B cell (primary cell): Measurements from ENCODE around the gene LGSN. TPM values are rescaled to one million over a fixed set of nuclear protein-coding genes. Genes with fewer than 3 reads are reported as not detected.

ENCODE experiments used
- ATAC-seq: fragments of 200-7000 bp; cut with Tn5 transposase; one replicate; pipeline ENCODE4 v1.10.0; 2021; ENCODE audit warnings: low read depth, mild to moderate bottlenecking, moderate number of reproducible peaks, moderate library complexity
- CTCF ChIA-PET: fragments of 350-600 bp; sonication (Branson Sonifier 250); formaldehyde crosslinking; loops from one replicate; lab custom pipeline; 2021; ENCODE audit warnings: antibody characterized with exemption, inconsistent platforms; lab: Charles Lee
- POLR2A ChIA-PET: fragments of 350-600 bp; sonication (Branson Sonifier 250); formaldehyde crosslinking; loops from one replicate; lab custom pipeline; 2021; ENCODE audit warnings: antibody characterized with exemption; lab: Charles Lee
- DNase-seq: peaks from one replicate; pipeline ENCODE4 v3.0.0; 2013
- H2AFZ ChIP-seq: 2 replicates; pipeline ENCODE4 v1.6.1; 2012; ENCODE audit warnings: mild to moderate bottlenecking, low read depth, low read length; ENCODE audit not compliant: insufficient read depth, poor library complexity, severe bottlenecking
- H3K27ac ChIP-seq, 2 donors: 1 replicate in 1 of 2; 2 replicates in 1 of 2; pipeline ENCODE4 v1.5.1; 2012 to 2013; ENCODE audit warnings: low read length in 2 of 2, mild to moderate bottlenecking in 2 of 2, moderate library complexity in 1 of 2
- H3K27me3 ChIP-seq, 4 experiments: fragments of 200-600 bp in 1 of 4; sonication (generic) in 1 of 4; replicated peaks in 1 of 4; 1 replicate in 2 of 4; 2 replicates in 2 of 4; pipeline versions ENCODE4 v1.6.1 to v1.7.0; 2013 to 2016; ENCODE audit warnings: low read length in 3 of 4, mild to moderate bottlenecking in 2 of 4, mixed read lengths in 1 of 4, moderate library complexity in 1 of 4; ENCODE audit not compliant: insufficient read depth in 4 of 4, control insufficient read depth in 3 of 4; ENCODE audit errors: control extremely low read depth in 1 of 4
- H3K36me3 ChIP-seq, 2 experiments: replicated peaks in 1 of 2; 1 replicate in 1 of 2; 2 replicates in 1 of 2; pipeline versions ENCODE4 v1.6.1 to v1.7.1; 2013; ENCODE audit warnings: low read length in 1 of 2; ENCODE audit not compliant: insufficient read depth in 2 of 2, control insufficient read depth in 1 of 2; ENCODE audit errors: control extremely low read depth in 1 of 2, extremely low read depth in 1 of 2
- H3K4me1 ChIP-seq, 2 donors: fragments of 200-600 bp in 1 of 2; sonication (generic) in 1 of 2; 1 replicate in 1 of 2; 2 replicates in 1 of 2; pipeline versions ENCODE4 v1.5.1 to v1.6.1; 2013 to 2017; ENCODE audit warnings: low read length in 2 of 2; ENCODE audit not compliant: control insufficient read depth in 2 of 2, insufficient read depth in 2 of 2
- H3K4me2 ChIP-seq: replicated peaks from 2 replicates; pipeline ENCODE3; 2012; ENCODE audit warnings: mild to moderate bottlenecking, low read depth, low read length; ENCODE audit not compliant: poor library complexity, severe bottlenecking
- H3K4me3 ChIP-seq, 5 experiments: fragments of 200-600 bp in 1 of 5; sonication (generic) in 1 of 5; 1 replicate in 3 of 5; 2 replicates in 2 of 5; pipeline versions ENCODE4 v1.5.1 to v1.7.0; 2011 to 2016; ENCODE audit warnings: low read length in 4 of 5, mild to moderate bottlenecking in 4 of 5, low read depth in 2 of 5, control low read depth in 1 of 5, moderate library complexity in 1 of 5; ENCODE audit not compliant: insufficient read depth in 1 of 5; ENCODE audit errors: control extremely low read depth in 1 of 5, extremely low read depth in 1 of 5
- H3K79me2 ChIP-seq: fragments of 200-600 bp; sonication (generic); one replicate; pipeline ENCODE4 v1.6.0; 2016; ENCODE audit warnings: low read length; ENCODE audit not compliant: control insufficient read depth, insufficient read depth
- H3K9ac ChIP-seq: fragments of 200-600 bp; sonication (generic); 2 replicates; pipeline ENCODE4 v1.6.1; 2017; ENCODE audit warnings: mild to moderate bottlenecking, low read length, moderate library complexity
- H3K9me3 ChIP-seq, 3 donors: one replicate each; pipeline versions ENCODE4 v1.6.1 to v1.7.1; 2013; ENCODE audit warnings: low read length in 2 of 3; ENCODE audit not compliant: control insufficient read depth in 2 of 3, insufficient read depth in 1 of 3; ENCODE audit errors: control extremely low read depth in 1 of 3
- H4K20me1 ChIP-seq: 2 replicates; pipeline ENCODE4 v1.6.0; 2012; ENCODE audit warnings: mild to moderate bottlenecking, low read length; ENCODE audit not compliant: insufficient read depth, control insufficient read depth, poor library complexity, severe bottlenecking
- H3K27ac Mint-ChIP-seq: one replicate; pipeline ENCODE4 v1.8.0; 2021; ENCODE audit warnings: mixed read lengths
- H3K27me3 Mint-ChIP-seq: one replicate; pipeline ENCODE4 v1.8.0; 2021; ENCODE audit warnings: mixed read lengths
- H3K4me1 Mint-ChIP-seq: one replicate; pipeline ENCODE4 v1.8.0; 2021; ENCODE audit warnings: mixed read lengths
- H3K4me3 Mint-ChIP-seq: one replicate; pipeline ENCODE4 v1.8.0; 2021; ENCODE audit warnings: mixed read lengths
- H3K9me3 Mint-ChIP-seq: one replicate; pipeline ENCODE4 v1.8.0; 2022; ENCODE audit warnings: mixed read lengths; ENCODE audit not compliant: insufficient read depth
- EZH2 ChIP-seq: IDR thresholded peaks from 2 replicates; pipeline ENCODE4 v1.6.1; 2012; ENCODE audit warnings: borderline replicate concordance, low read depth, mild to moderate bottlenecking, moderate library complexity, low read length; ENCODE audit not compliant: insufficient read depth, poor library complexity, severe bottlenecking
- WGBS: methylation state at CpG from one replicate; pipeline ENCODE4 v1.1.5; 2013; ENCODE audit warnings: missing lambda C conversion rate; ENCODE audit not compliant: insufficient coverage; 5-methylcytosine and 5-hydroxymethylcytosine counted together
- intact Hi-C: fragments of 100-400 bp; cut with micrococcal nuclease; formaldehyde crosslinking; loops from one replicate; pipeline ENCODE4 v1.10.0; 2022
- polyA plus RNA-seq: library from polyadenylated mRNA; depleted of rRNA; stranded (reverse); fragments of >200 nt; gene quantifications from 2 replicates; pipeline ENCODE4 v1.2.3, GENCODE V29; 2012
- total RNA-seq, 2 donors: library from RNA; stranded (reverse); fragments of 120-200 nt in 1 of 2; gene quantifications; 1 replicate in 1 of 2; 2 replicates in 1 of 2; pipeline versions ENCODE4 v1.2.3 to v1.2.4, GENCODE V29; 2013 to 2022
- TF ChIP-seq, protein P1 (sequence below): fragments of 200-600 bp; IDR thresholded peaks from one replicate; pipeline ENCODE4 v1.8.0; 2022; ENCODE audit warnings: antibody characterized with exemption, mild to moderate bottlenecking

LGSN gene
- total and polyA plus RNA-seq, 2 donors (not counting 1 experiment from before 2014, with no cell fraction given), result not detected

- CTCF ChIA-PET, result no interaction called here
- H3K9me3 Mint-ChIP-seq, result no peaks in the 10 kb centered on the region
Observed at GRCh38 chr6:63249875-63250482, 69.8 kb downstream of the LGSN start.

DNA sequence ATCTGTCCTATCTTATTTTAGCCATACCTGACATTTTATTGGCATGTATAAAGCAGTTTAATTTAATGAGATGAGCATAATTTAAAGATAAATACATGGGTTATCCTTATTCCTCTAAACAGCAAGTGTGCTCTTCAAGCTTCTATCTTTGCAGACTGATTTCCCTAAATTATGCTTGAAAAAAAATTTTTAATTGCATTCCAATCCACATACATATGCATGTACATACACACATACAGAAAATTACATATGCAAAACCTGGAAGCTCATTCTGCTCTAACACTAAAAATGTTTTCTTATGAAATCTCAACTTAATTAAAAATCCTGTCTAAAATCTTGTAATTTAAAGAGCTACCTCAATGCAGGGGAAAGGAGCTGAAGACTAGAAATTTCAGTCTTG is 73.2 kb downstream of the LGSN start:
- TF ChIP-seq, protein P1, sequence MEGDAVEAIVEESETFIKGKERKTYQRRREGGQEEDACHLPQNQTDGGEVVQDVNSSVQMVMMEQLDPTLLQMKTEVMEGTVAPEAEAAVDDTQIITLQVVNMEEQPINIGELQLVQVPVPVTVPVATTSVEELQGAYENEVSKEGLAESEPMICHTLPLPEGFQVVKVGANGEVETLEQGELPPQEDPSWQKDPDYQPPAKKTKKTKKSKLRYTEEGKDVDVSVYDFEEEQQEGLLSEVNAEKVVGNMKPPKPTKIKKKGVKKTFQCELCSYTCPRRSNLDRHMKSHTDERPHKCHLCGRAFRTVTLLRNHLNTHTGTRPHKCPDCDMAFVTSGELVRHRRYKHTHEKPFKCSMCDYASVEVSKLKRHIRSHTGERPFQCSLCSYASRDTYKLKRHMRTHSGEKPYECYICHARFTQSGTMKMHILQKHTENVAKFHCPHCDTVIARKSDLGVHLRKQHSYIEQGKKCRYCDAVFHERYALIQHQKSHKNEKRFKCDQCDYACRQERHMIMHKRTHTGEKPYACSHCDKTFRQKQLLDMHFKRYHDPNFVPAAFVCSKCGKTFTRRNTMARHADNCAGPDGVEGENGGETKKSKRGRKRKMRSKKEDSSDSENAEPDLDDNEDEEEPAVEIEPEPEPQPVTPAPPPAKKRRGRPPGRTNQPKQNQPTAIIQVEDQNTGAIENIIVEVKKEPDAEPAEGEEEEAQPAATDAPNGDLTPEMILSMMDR, result no peak
- no peak for TF ChIP-seq EZH2
- Histone ChIP-seq H3K9me3 (no peaks in the 10 kb centered on the region), H2AFZ (no peak overlapping the region), H3K27ac (no peak overlapping the region), H3K27me3 (no peaks in the 10 kb centered on the region), H3K36me3 (no peaks in the 10 kb centered on the region), H3K9ac (no peak overlapping the region), H3K79me2 (no peaks in the 10 kb centered on the region), H4K20me1 (no peaks in the 10 kb centered on the region), H3K4me1 (no peaks in the 10 kb centered on the region), H3K4me3 (no peak overlapping the region), H3K4me2 (no peak overlapping the region)
- ATAC-seq (no peak), DNase-seq (no peak)
- intact Hi-C loops, result no loop called here
- CTCF ChIA-PET, result interaction anchor here (1.0 kb wide), 1 partner anchor 1064 kb away, joined by 3 read pairs; no protein-coding TSS in a partner anchor
- H3K27me3 Mint-ChIP-seq, result no peaks in the 10 kb centered on the region
- no peak overlapping the region for H3K27ac Mint-ChIP-seq
- POLR2A ChIA-PET, result no interaction called here
- H3K9me3 Mint-ChIP-seq, result no peaks in the 10 kb centered on the region
- no peak overlapping the region for H3K4me3 Mint-ChIP-seq
- H3K4me1 Mint-ChIP-seq, result no peaks in the 10 kb centered on the region

More at GRCh38 chr6:63249875-63250482, 69.8 kb downstream of the LGSN start:
- Mint-ChIP-seq H3K4me1 (no peaks in the 10 kb centered on the region), H3K27me3 (no peaks in the 10 kb centered on the region), H3K4me3 (no peak overlapping the region), H3K27ac (no peak overlapping the region)
- H3K9me3 ChIP-seq, result no peaks in the 10 kb centered on the region
- POLR2A ChIA-PET, result no interaction called here
- no peaks in the 10 kb centered on the region for H3K4me1 ChIP-seq
- no peak overlapping the region for H2AFZ ChIP-seq
- no peaks in the 10 kb centered on the region for H3K79me2 ChIP-seq
- no peak overlapping the region for H3K9ac ChIP-seq
- no peak for DNase-seq
- no peaks in the 10 kb centered on the region for H3K27me3 ChIP-seq
- no peaks in the 10 kb centered on the region for H4K20me1 ChIP-seq
- no peak overlapping the region for H3K27ac ChIP-seq
- WGBS, result no CpG with 5 or more reads among the region's 3 CpGs
- H3K36me3 ChIP-seq, result no peaks in the 10 kb centered on the region
- intact Hi-C loops, result no loop called here
- ATAC-seq, result no peak
- H3K4me3 ChIP-seq, result no peak overlapping the region
- H3K4me2 ChIP-seq, result no peak overlapping the region
- TF ChIP-seq, protein P1, result no peak
